Muscle layer of duodenum (tissue), 2 donors: ENCODE results near the gene PTPRS.
"Not testable (repeated sequence)": the region's sequence is repeated elsewhere in the genome, so short reads cannot be mapped to it uniquely, and the experiment has no call there.

ENCODE experiments used
- H3K27ac ChIP-seq: one replicate; pipeline ENCODE4 v1.7.0; 2013; ENCODE audit warnings: mild to moderate bottlenecking, low read length
- H3K27me3 ChIP-seq: one replicate; pipeline ENCODE4 v1.7.0; 2013; ENCODE audit warnings: low read depth, mild to moderate bottlenecking, control low read depth, low read length
- H3K36me3 ChIP-seq, 2 donors: one replicate each; pipeline ENCODE4 v1.7.0; 2013; ENCODE audit warnings: low read length in 2 of 2, control low read depth in 1 of 2, mild to moderate bottlenecking in 1 of 2; ENCODE audit not compliant: insufficient read depth in 2 of 2, control insufficient read depth in 1 of 2
- H3K4me1 ChIP-seq, 2 donors: one replicate each; pipeline ENCODE4 v1.7.0; 2013; ENCODE audit warnings: low read length in 2 of 2, mild to moderate bottlenecking in 2 of 2, control low read depth in 1 of 2, moderate library complexity in 1 of 2; ENCODE audit not compliant: insufficient read depth in 2 of 2, control insufficient read depth in 1 of 2
- H3K4me3 ChIP-seq, 2 donors: one replicate each; pipeline ENCODE4 v1.7.0; 2013; ENCODE audit warnings: low read length in 2 of 2, low read depth in 1 of 2, mild to moderate bottlenecking in 1 of 2
- H3K9me3 ChIP-seq, 2 donors: one replicate each; pipeline ENCODE4 v1.7.0; 2013; ENCODE audit warnings: low read length in 2 of 2, control low read depth in 1 of 2, mild to moderate bottlenecking in 1 of 2; ENCODE audit not compliant: control insufficient read depth in 1 of 2
- donor health status: healthy.

The PTPRS gene

GRCh38 chr19:5365905-5366304, 25.3 kb upstream of the PTPRS start:
- H3K9me3 ChIP-seq, result no peaks in the 10 kb centered on the region
- H3K27ac ChIP-seq, result no peak overlapping the region
- no peaks in the 10 kb centered on the region for H3K4me1 ChIP-seq
- H3K4me3 ChIP-seq, result no peak overlapping the region
- no peaks in the 10 kb centered on the region for H3K36me3 ChIP-seq
- no peaks in the 10 kb centered on the region for H3K27me3 ChIP-seq

DNA sequence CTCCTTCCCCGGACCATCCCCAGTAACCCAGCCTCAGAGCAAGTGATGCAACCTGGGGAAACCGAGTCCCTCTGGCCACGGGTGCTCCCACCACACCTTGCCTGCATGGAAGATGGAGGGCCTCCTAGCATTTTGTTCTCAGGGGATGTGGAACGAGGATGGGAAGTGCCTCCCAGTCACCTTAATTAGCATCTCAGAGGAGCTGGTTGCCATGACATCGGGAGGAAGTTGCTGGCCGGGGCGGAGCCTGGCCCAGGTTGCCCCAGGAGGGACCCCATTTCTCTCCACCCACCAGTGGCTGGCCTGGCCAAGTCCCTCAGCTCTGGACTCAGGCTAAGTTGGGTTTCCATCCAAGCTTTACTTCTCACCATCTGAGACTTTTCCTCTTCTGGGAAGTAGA, 24.1 kb upstream of the PTPRS start:
- Histone ChIP-seq H3K36me3 (no peaks in the 10 kb centered on the region), H3K27me3 (no peaks in the 10 kb centered on the region), H3K4me1 (no peaks in the 10 kb centered on the region)

DNA sequence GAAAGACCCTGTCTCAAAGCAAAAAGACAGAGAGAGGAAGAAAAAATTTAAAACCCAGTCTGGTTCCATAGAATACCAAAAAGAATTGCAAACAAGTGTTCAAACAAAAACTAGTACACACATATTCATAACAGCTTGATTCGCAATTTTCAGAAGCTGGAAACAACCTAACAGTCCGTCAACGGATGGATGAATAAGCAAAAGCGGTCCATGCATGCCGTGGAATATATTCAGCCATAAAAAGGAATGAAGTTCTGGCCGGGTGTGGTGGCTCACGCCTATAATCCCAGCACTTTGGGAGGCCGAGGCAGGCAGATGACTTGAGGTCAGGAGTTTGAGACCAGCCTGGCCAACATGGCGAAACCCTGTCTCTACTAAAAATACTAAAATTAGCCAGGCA, 21.2 kb upstream of the PTPRS start:
- H3K4me3 ChIP-seq, H3K9me3 ChIP-seq, H3K4me1 ChIP-seq, H3K27ac ChIP-seq, H3K36me3 ChIP-seq, H3K27me3 ChIP-seq: not testable (repeated sequence)

More for the DNA sequence above, 24.1 kb upstream of the PTPRS start:
- H3K27ac ChIP-seq, result no peak overlapping the region
- H3K4me3 ChIP-seq, result no peak overlapping the region
- no peaks in the 10 kb centered on the region for H3K9me3 ChIP-seq

GRCh38 chr19:5361407-5361806, 20.8 kb upstream of the PTPRS start:
- H3K4me1 ChIP-seq, result no peaks in the 10 kb centered on the region
- no peaks in the 10 kb centered on the region for H3K9me3 ChIP-seq
- H3K27me3 ChIP-seq, result no peaks in the 10 kb centered on the region
- no peak overlapping the region for H3K4me3 ChIP-seq
- H3K36me3 ChIP-seq, result no peaks in the 10 kb centered on the region
- no peak overlapping the region for H3K27ac ChIP-seq

DNA sequence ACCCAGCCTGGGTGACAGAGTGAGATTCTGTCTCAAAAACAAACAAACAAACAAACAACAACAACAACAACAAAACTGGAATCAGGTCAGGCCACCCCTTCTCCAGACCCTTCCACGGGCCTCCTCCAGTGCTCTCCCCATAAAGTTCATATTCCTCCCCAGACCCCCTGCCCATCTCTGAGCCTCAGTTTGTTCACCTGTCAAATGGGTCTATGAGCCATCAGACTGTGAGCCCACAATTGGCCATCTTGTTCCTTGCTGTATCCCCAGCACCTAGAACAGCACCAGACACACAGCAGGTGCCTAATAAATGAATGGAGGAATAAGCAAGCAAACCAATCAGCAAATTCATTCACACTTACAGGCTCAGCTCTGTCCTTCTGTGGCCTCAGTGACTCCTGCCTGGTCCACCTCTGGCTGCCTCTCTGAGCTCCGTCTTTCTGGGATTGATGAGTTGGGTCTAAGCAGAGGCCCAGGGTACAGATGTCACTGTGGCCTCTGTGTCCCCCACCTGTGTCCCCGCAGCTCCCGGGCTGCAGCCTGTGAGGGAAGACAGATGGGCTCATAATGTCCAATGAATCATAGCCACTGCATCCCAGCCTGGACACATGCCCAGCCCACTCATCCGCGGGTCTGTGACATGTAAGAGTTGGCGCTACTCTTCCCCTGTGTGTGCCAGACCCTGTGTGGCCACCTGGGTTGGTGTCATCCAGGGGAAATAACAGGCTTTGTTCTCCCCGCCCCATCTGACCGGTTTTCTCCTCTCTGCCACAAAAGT, 19.6 kb upstream of the PTPRS start:
- Histone ChIP-seq H3K27me3 (no peaks in the 10 kb centered on the region), H3K9me3 (no peaks in the 10 kb centered on the region), H3K4me3 (no peak overlapping the region), H3K27ac (no peak overlapping the region), H3K36me3 (no peaks in the 10 kb centered on the region), H3K4me1 (no peaks in the 10 kb centered on the region)

DNA sequence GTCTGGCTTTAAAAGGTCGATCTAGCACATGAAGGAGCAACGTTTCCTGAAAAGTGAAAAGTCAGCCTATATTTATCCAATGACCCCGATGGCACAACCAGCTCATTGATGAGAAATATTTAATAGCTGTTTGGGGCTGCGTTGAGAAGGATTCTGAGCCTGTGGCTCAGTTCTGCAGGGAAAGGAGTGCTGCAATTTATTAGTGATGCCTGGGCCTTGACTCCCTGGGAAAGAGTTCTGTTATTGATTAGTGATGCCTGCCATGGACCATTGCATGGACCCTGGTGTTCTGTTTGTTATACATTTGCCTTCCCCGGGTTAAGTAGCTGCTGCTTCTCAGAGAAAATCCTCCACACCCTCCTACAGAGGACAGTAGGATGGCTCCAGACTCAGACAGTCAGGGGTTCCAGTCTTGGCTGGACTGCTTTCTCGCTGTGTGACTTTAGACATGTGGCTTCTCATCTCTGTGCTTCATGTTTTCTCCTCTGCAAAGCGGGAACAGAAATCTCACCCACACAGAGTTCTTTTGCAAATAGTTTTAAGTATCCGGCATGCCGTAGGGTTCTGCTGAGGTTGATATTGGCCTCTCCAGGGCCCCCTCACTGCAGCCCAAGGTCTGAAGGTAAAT, 17.7 kb upstream of the PTPRS start:
- Histone ChIP-seq H3K27me3 (no peaks in the 10 kb centered on the region), H3K9me3 (no peaks in the 10 kb centered on the region), H3K27ac (no peak overlapping the region), H3K4me3 (no peak overlapping the region), H3K4me1 (no peaks in the 10 kb centered on the region), H3K36me3 (no peaks in the 10 kb centered on the region)

DNA sequence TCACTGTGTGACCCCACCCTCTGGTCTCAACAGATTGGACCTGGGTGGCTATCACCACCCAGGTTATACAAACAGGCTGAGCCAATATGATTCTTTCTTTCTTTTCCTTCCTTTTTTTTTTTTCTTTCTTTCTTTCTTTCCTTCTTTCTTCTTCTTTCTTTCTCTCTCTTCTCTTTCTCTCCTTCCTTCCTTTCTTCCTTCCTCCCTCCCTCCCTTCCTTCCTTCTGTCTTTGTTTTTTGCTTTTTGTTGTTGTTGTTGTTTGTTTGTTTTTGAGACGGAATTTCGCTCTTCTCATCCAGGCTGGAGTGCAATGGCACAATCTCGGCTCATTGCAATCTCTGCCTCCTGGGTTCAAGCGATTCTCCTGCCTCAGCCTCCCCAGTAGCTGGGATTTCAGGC, 17.0 kb upstream of the PTPRS start:
- Histone ChIP-seq H3K27me3 (no peaks in the 10 kb centered on the region), H3K36me3 (no peaks in the 10 kb centered on the region), H3K9me3 (no peaks in the 10 kb centered on the region)

DNA sequence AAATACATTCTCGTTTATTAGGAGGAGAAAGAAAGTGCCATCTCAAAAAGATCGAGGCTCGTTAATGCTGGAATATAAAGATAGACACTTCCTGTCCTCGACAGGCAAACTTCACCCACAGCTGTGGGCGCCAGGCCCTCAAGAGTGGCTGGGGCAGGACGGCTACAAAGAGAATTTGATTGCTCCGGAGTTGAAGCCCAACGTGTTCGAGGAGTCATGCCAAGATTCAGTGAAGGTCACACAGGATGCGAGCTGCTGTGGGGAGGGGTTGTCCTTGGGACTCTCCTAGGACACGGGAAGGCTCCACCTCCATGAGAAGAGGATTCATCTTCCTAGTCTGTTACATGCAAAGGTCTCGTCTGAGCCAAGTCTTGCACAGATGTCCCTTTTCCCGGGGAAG, 16.3 kb upstream of the PTPRS start:
- Histone ChIP-seq H3K27ac (no peak overlapping the region), H3K4me3 (no peak overlapping the region), H3K36me3 (no peaks in the 10 kb centered on the region), H3K9me3 (no peaks in the 10 kb centered on the region), H3K4me1 (no peaks in the 10 kb centered on the region), H3K27me3 (no peaks in the 10 kb centered on the region)

More for the DNA sequence above, 17.0 kb upstream of the PTPRS start:
- Histone ChIP-seq H3K4me3 (no peak overlapping the region), H3K4me1 (no peaks in the 10 kb centered on the region), H3K27ac (no peak overlapping the region)

GRCh38 chr19:5356428-5356827, 15.8 kb upstream of the PTPRS start:
- H3K27ac ChIP-seq, result no peak overlapping the region
- H3K27me3 ChIP-seq, result no peaks in the 10 kb centered on the region
- no peaks in the 10 kb centered on the region for H3K4me1 ChIP-seq
- no peak overlapping the region for H3K4me3 ChIP-seq
- H3K9me3 ChIP-seq, result no peaks in the 10 kb centered on the region
- no peaks in the 10 kb centered on the region for H3K36me3 ChIP-seq

DNA sequence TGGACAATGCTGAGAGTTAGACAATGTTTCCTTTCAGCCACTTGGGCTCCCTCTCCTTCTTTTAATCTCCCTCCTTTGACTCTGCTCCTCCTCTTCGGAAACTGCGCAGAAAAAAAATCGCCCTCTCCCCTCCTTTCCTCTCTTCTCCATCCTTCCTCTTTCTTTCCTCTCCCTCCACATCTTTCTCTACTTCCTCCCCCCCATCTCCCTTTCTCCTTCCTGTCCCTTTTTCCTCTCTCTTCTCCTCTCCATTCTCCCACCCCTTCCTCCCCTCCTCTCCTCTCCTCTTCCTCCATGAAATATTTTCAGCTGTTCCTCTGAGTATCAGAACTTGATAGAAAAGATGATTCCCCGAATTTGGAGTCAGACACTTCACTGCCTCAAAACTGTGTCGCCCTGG, 15.1 kb upstream of the PTPRS start:
- Histone ChIP-seq H3K9me3 (no peaks in the 10 kb centered on the region), H3K27ac (no peak overlapping the region), H3K27me3 (no peaks in the 10 kb centered on the region), H3K4me1 (no peaks in the 10 kb centered on the region), H3K36me3 (no peaks in the 10 kb centered on the region), H3K4me3 (no peak overlapping the region)

DNA sequence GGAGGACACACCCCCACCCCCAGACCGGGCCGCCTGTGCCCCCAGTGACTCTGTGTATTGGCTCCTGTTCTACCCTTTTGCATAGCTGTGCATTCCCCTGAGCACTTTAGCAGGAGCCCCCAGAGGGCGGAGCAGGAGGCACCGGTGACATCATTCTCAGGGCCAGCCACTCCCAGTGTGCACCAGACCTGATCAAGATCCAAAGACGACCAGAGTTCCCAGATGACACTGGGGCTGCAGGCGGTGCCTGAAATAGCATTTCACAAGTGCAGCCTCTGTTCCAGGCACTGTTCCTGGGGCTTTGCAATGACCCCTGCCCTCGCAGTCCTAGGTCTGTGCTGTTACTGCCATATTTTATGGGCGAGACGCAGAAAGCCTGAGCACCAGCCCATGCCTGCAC, 14.5 kb upstream of the PTPRS start:
- H3K4me1 ChIP-seq, result no peaks in the 10 kb centered on the region
- no peak overlapping the region for H3K27ac ChIP-seq
- no peaks in the 10 kb centered on the region for H3K9me3 ChIP-seq
- H3K27me3 ChIP-seq, result no peaks in the 10 kb centered on the region
- H3K4me3 ChIP-seq, result no peak overlapping the region
- H3K36me3 ChIP-seq, result no peaks in the 10 kb centered on the region

GRCh38 chr19:5354403-5354802, 13.8 kb upstream of the PTPRS start:
- Histone ChIP-seq H3K27ac (no peak overlapping the region), H3K4me3 (no peak overlapping the region), H3K4me1 (no peaks in the 10 kb centered on the region), H3K9me3 (no peaks in the 10 kb centered on the region), H3K36me3 (no peaks in the 10 kb centered on the region), H3K27me3 (no peaks in the 10 kb centered on the region)
